ENCODE data around the gene PLB1.

Gene PLB1

DNA sequence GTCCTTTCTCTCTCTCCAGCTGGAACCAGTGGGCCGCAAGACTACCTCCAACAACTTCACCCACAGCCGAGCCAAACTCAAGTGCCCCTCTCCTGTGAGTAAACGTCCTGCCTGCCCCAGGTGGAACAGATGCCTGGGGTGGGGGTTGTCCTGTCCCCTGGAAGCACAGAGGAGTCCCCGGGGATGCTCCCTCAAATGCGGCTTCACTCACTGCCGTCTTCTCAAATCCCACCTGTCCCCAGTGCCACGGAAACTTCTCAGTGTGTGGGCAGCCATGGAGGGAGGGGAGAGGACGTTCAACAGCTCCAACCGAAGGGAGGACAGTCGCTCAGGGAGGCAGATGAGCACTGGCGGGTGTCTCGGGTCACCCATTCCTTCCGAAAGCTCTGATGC lies 145.0 kb downstream of the PLB1 start:
- H3K4me1 ChIP-seq: peaks cover 0 to 72% (median 51%) of the 10 kb centered on the region in 4 donors
- TF ChIP-seq, protein P1, sequence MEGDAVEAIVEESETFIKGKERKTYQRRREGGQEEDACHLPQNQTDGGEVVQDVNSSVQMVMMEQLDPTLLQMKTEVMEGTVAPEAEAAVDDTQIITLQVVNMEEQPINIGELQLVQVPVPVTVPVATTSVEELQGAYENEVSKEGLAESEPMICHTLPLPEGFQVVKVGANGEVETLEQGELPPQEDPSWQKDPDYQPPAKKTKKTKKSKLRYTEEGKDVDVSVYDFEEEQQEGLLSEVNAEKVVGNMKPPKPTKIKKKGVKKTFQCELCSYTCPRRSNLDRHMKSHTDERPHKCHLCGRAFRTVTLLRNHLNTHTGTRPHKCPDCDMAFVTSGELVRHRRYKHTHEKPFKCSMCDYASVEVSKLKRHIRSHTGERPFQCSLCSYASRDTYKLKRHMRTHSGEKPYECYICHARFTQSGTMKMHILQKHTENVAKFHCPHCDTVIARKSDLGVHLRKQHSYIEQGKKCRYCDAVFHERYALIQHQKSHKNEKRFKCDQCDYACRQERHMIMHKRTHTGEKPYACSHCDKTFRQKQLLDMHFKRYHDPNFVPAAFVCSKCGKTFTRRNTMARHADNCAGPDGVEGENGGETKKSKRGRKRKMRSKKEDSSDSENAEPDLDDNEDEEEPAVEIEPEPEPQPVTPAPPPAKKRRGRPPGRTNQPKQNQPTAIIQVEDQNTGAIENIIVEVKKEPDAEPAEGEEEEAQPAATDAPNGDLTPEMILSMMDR (IDR thresholded peaks at IDR 0.05): no peak
- no peak for DNase-seq
- no peaks in the 10 kb centered on the region for H3K27me3 ChIP-seq
- intact Hi-C loops (cut with DNase I; ENCODE audit: low total_unique reads): no loop called here
- peak overlapping the region; percentile 58 to 98 for H3K27ac ChIP-seq
- H3K9me3 ChIP-seq: no peaks in the 10 kb centered on the region
- H3K36me3 ChIP-seq: no peaks in the 10 kb centered on the region
- H3K4me3 ChIP-seq: no peak overlapping the region

GRCh38 chr2:28642796-28643195 lies 146.9 kb downstream of the PLB1 start:
- peaks cover 0 to 69% (median 34%) of the 10 kb centered on the region in 4 donors for H3K4me1 ChIP-seq
- DNase-seq: no peak
- intact Hi-C loops (cut with DNase I; ENCODE audit: low total_unique reads): no loop called here
- no peaks in the 10 kb centered on the region for H3K9me3 ChIP-seq
- no peaks in the 10 kb centered on the region for H3K36me3 ChIP-seq
- no peak overlapping the region for H3K4me3 ChIP-seq
- H3K27me3 ChIP-seq: no peaks in the 10 kb centered on the region
- H3K27ac ChIP-seq: peak overlapping the region; percentile 74 to 78
- TF ChIP-seq, protein P1 (IDR thresholded peaks at IDR 0.05): no peak

- intact Hi-C loops (cut with DNase I; ENCODE audit: low total_unique reads): no loop called here
- Histone ChIP-seq H3K4me1 (peaks cover 0 to 69% (median 34%) of the 10 kb centered on the region in 4 donors), H3K27ac (peak overlapping the region; percentile 74 to 78), H3K4me3 (no peak overlapping the region), H3K9me3 (no peaks in the 10 kb centered on the region), H3K36me3 (no peaks in the 10 kb centered on the region), H3K27me3 (no peaks in the 10 kb centered on the region)
- TF ChIP-seq, protein P1 (IDR thresholded peaks at IDR 0.05): no peak
- DNase-seq: no peak
These were observed 147.5 kb downstream of the PLB1 start for GRCh38 chr2:28643327-28643726.

- Histone ChIP-seq H3K9me3 (no peaks in the 10 kb centered on the region), H3K4me1 (peaks cover 0 to 71% (median 38%) of the 10 kb centered on the region in 4 donors), H3K27me3 (no peaks in the 10 kb centered on the region), H3K4me3 (peak overlapping the region in 1 of 2 donors; percentile 5), H3K27ac (peak overlapping the region; percentile 74 to 78), H3K36me3 (no peaks in the 10 kb centered on the region)
- intact Hi-C loops (cut with DNase I; ENCODE audit: low total_unique reads): no loop called here
- TF ChIP-seq, protein P1 (IDR thresholded peaks at IDR 0.05): no peak
- no peak for DNase-seq
These were observed 148.1 kb downstream of the PLB1 start for GRCh38 chr2:28643911-28644334.

- Histone ChIP-seq H3K9me3 (no peaks in the 10 kb centered on the region), H3K27ac (peak overlapping the region; percentile 74 to 78), H3K36me3 (no peaks in the 10 kb centered on the region), H3K4me3 (peak overlapping the region in 1 of 2 donors; percentile 5), H3K4me1 (peaks cover 0 to 71% (median 45%) of the 10 kb centered on the region in 4 donors), H3K27me3 (no peaks in the 10 kb centered on the region)
- intact Hi-C loops (cut with DNase I; ENCODE audit: low total_unique reads): no loop called here
- TF ChIP-seq, protein P1 (IDR thresholded peaks at IDR 0.05): no peak
- peak in 1 of 2 donors; percentile 66 for DNase-seq
These were observed 148.9 kb downstream of the PLB1 start for GRCh38 chr2:28644760-28645159.

DNA sequence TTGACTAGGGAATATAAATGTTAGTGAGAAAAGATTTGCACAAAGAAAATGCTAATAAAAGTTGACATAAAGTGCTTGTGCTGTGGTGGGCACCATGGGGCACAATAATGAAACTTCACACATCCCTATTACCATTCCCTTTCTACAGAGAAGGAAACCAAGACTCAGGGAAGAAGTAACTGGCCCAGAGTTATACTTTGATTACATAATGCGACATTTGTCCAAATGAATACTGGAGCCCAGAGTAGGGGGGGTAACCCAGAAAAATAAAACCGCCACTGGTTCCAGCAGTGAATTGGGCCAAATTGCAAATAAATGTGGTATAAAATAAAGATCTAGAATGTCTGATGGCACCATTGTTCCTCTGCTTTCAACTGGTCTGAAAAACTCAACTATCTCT lies 149.7 kb downstream of the PLB1 start:
- TF ChIP-seq, protein P1 (IDR thresholded peaks at IDR 0.05): no peak
- Histone ChIP-seq H3K36me3 (no peaks in the 10 kb centered on the region), H3K27me3 (no peaks in the 10 kb centered on the region), H3K4me1 (peaks cover 0 to 71% (median 44%) of the 10 kb centered on the region in 4 donors), H3K27ac (peak overlapping the region; percentile 74 to 78), H3K4me3 (no peak overlapping the region), H3K9me3 (no peaks in the 10 kb centered on the region)
- intact Hi-C loops (cut with DNase I; ENCODE audit: low total_unique reads): no loop called here
- peak in 1 of 2 donors; percentile 16 for DNase-seq

All from tibial artery (tissue), 4 donors.